ENCODE measurements around the gene PCCA. TPM values are rescaled to one million over a fixed set of nuclear protein-coding genes. Genes with fewer than 3 reads are reported as not detected.

The PCCA gene
- total and polyA plus RNA-seq, 5 donors = 35.6 to 56.2 (median 54.6) TPM

DNA sequence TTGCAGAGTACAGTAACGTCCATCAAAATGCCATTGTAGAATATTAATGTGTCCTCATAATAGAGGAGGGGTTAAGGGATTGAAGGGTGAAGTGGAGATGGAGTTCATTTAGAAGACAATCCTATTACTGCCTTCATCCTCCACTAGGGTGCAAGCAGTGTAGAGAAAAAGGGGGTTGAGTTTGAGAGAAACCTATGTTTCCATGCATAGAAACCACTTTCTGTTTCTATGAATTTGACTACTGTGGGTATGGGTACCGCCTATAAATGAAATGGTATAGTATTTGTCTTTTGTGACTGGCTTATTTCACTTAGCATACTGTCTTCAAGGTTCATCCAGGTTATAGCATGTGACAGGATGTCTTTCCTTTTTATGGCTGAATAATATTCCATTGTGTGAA, 343.7 kb downstream of the PCCA start:
- H3K9me3 ChIP-seq (ENCODE audit: control insufficient read depth, low read length) = no peaks in the 10 kb centered on the region
- intact Hi-C loops (cut with DNase I) = no loop called here
- H3K27ac ChIP-seq (ENCODE audit: low read length) = no peak overlapping the region
- ATAC-seq (no peak), DNase-seq (no peak)
- 98% methylated on average over 2 of the region's 2 CpGs for WGBS
- no peak overlapping the region for H3K4me3 ChIP-seq (ENCODE audit: low read length)
- H3K4me1 ChIP-seq (ENCODE audit: control insufficient read depth, insufficient read depth, low read length) = no peaks in the 10 kb centered on the region
- no peaks in the 10 kb centered on the region for H3K27me3 ChIP-seq (ENCODE audit: control insufficient read depth, insufficient read depth)

- intact Hi-C loops (cut with DNase I) = no loop called here
- ATAC-seq = no peak
Observed at GRCh38 chr13:100433475-100433874, 344.6 kb downstream of the PCCA start.

DNA sequence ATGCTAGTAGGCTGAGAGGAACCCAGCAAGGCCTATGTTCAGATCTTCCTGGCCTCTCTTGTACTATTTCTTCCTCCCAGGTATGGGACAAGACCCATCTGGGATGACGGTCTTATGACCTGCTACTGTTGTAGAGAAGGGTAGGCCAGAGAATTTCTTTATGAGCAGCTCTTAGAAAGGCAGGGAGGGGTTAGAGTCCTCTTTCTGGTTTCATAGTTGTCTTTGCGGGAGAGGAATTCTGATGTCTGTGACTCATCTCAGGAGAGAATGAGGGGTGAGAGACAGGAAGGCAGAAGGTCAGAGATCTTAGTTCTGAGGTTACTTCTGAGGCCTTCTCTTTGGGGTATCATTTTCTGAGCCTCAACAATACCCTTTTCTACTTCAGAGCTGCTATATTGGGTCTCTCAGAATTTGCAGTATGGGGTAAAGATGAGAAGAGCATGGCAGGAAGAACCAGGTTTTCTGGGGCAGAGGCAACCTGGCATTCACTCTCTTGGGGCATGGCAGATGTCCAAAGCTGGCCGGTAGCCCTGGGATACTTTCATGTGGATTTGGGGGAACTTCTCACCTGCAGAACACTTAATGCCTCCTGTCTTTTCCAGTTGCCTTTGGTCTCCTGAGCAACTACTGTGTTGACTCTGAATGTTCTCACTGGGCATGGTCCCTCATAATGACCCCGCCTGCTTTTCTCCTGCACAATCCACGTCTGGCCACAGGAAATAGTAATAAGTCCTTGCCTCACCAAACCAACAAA, 345.3 kb downstream of the PCCA start:
- intact Hi-C loops (cut with DNase I) = no loop called here
- Histone ChIP-seq H3K4me3 (ENCODE audit: low read length) (no peak overlapping the region), H3K9me3 (ENCODE audit: control insufficient read depth, low read length) (no peaks in the 10 kb centered on the region), H3K27ac (ENCODE audit: low read length) (no peak overlapping the region), H3K4me1 (ENCODE audit: control insufficient read depth, insufficient read depth, low read length) (no peaks in the 10 kb centered on the region), H3K27me3 (ENCODE audit: control insufficient read depth, insufficient read depth) (no peaks in the 10 kb centered on the region)
- 88% methylated on average over 5 of the region's 5 CpGs for WGBS
- DNase-seq (no peak), ATAC-seq (no peak)

More at GRCh38 chr13:100433475-100433874, 344.6 kb downstream of the PCCA start:
- no peaks in the 10 kb centered on the region for H3K4me1 ChIP-seq (ENCODE audit: control insufficient read depth, insufficient read depth, low read length)
- H3K27ac ChIP-seq (ENCODE audit: low read length) = no peak overlapping the region
- H3K27me3 ChIP-seq (ENCODE audit: control insufficient read depth, insufficient read depth) = no peaks in the 10 kb centered on the region
- H3K9me3 ChIP-seq (ENCODE audit: control insufficient read depth, low read length) = no peaks in the 10 kb centered on the region
- no peak for DNase-seq
- no peak overlapping the region for H3K4me3 ChIP-seq (ENCODE audit: low read length)

DNA sequence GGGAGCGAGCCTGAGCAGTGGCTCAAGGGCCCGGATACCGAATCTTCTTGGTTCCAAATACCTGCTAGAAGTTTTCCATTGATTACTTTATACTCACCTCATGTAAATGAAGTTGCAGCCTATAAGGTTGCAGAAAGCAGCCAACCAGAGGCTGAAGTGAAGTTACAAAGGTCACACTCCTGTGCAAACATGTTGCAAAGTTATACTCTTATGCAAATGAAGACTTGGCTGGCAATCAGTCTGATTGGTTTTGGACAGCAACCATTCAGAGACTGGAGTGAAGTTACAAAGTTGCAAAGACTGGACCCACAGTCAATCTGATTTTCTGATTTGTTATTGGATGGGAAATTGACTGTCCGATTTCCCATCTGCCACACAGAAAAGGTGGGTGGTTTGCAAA, 347.2 kb downstream of the PCCA start:
- intact Hi-C loops (cut with DNase I) = no loop called here
- H3K27me3 ChIP-seq (ENCODE audit: control insufficient read depth, insufficient read depth) = no peaks in the 10 kb centered on the region
- H3K4me3 ChIP-seq (ENCODE audit: low read length) = no peak overlapping the region
- no peak for ATAC-seq
- no peaks in the 10 kb centered on the region for H3K9me3 ChIP-seq (ENCODE audit: control insufficient read depth, low read length)
- WGBS = 97% methylated on average over 4 of the region's 4 CpGs
- no peaks in the 10 kb centered on the region for H3K4me1 ChIP-seq (ENCODE audit: control insufficient read depth, insufficient read depth, low read length)
- no peak for DNase-seq
- no peak overlapping the region for H3K27ac ChIP-seq (ENCODE audit: low read length)

- Histone ChIP-seq H3K27ac (ENCODE audit: low read length) (no peak overlapping the region), H3K4me3 (ENCODE audit: low read length) (no peak overlapping the region), H3K4me1 (ENCODE audit: control insufficient read depth, insufficient read depth, low read length) (no peaks in the 10 kb centered on the region), H3K9me3 (ENCODE audit: control insufficient read depth, low read length) (no peaks in the 10 kb centered on the region), H3K27me3 (ENCODE audit: control insufficient read depth, insufficient read depth) (no peaks in the 10 kb centered on the region)
- ATAC-seq (no peak), DNase-seq (no peak)
- intact Hi-C loops (cut with DNase I) = no loop called here
- WGBS = 96% methylated on average over 6 of the region's 6 CpGs
Observed at GRCh38 chr13:100438059-100438788, 349.3 kb downstream of the PCCA start.

- no peak for ATAC-seq
Observed at GRCh38 chr13:100439247-100439970, 350.5 kb downstream of the PCCA start.

DNA sequence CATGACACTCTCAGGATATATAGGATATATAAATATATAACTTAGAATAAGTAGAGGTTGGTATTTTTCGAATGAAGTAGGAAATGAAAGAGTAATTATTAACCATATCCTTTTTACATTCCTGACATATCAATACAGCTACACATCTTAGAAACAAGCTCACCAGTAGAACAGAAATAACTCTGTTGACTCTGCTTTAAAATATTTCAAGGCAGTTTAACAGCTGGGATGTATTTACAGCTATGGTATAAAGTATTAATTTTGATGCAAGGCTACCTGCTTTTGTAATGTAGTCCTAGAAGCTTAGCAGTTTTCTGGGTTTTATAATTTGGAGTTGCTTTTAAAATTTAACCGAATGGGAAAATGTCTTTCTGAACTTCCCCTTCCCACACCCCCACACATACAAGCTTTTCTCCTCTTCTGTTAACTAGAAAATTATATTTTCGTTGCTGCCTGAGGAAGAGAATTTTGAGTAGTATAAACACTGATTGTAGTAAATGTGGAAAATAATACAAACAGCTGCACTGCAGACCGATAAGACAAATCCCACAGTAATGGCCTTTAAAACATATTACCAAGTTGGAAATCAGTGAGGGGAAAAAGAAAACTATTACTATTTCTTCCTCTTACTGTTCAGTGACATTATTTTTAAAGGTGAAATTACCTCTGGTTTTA, 352.0 kb downstream of the PCCA start:
- no peaks in the 10 kb centered on the region for H3K9me3 ChIP-seq (ENCODE audit: control insufficient read depth, low read length)
- H3K27me3 ChIP-seq (ENCODE audit: control insufficient read depth, insufficient read depth) = no peaks in the 10 kb centered on the region
- ATAC-seq = no peak
- DNase-seq = no peak
- intact Hi-C loops (cut with DNase I) = no loop called here
- no peak overlapping the region for H3K27ac ChIP-seq (ENCODE audit: low read length)
- no peaks in the 10 kb centered on the region for H3K4me1 ChIP-seq (ENCODE audit: control insufficient read depth, insufficient read depth, low read length)
- WGBS = 37% methylated on average over 4 of the region's 4 CpGs
- no peak overlapping the region for H3K4me3 ChIP-seq (ENCODE audit: low read length)

More at GRCh38 chr13:100439247-100439970, 350.5 kb downstream of the PCCA start:
- Histone ChIP-seq H3K27ac (ENCODE audit: low read length) (no peak overlapping the region), H3K4me3 (ENCODE audit: low read length) (no peak overlapping the region), H3K4me1 (ENCODE audit: control insufficient read depth, insufficient read depth, low read length) (no peaks in the 10 kb centered on the region), H3K9me3 (ENCODE audit: control insufficient read depth, low read length) (no peaks in the 10 kb centered on the region), H3K27me3 (ENCODE audit: control insufficient read depth, insufficient read depth) (no peaks in the 10 kb centered on the region)
- 82% methylated on average over 9 of the region's 9 CpGs for WGBS
- no peak for DNase-seq
- intact Hi-C loops (cut with DNase I) = no loop called here

GRCh38 chr13:100442095-100442832, 353.4 kb downstream of the PCCA start:
- H3K4me3 ChIP-seq (ENCODE audit: low read length) = no peak overlapping the region
- intact Hi-C loops (cut with DNase I) = no loop called here
- H3K27me3 ChIP-seq (ENCODE audit: control insufficient read depth, insufficient read depth) = no peaks in the 10 kb centered on the region
- no peak overlapping the region for H3K27ac ChIP-seq (ENCODE audit: low read length)
- no peaks in the 10 kb centered on the region for H3K4me1 ChIP-seq (ENCODE audit: control insufficient read depth, insufficient read depth, low read length)
- DNase-seq (no peak), ATAC-seq (peak in 1 of 2 donors; percentile 78)
- H3K9me3 ChIP-seq (ENCODE audit: control insufficient read depth, low read length) = no peaks in the 10 kb centered on the region
- WGBS = 88% methylated on average over 9 of the region's 9 CpGs

GRCh38 chr13:100443278-100443997, 354.5 kb downstream of the PCCA start:
- Histone ChIP-seq H3K27me3 (ENCODE audit: control insufficient read depth, insufficient read depth) (no peaks in the 10 kb centered on the region), H3K4me1 (ENCODE audit: control insufficient read depth, insufficient read depth, low read length) (no peaks in the 10 kb centered on the region), H3K9me3 (ENCODE audit: control insufficient read depth, low read length) (no peaks in the 10 kb centered on the region), H3K27ac (ENCODE audit: low read length) (no peak overlapping the region), H3K4me3 (ENCODE audit: low read length) (no peak overlapping the region)
- WGBS = 93% methylated on average over 7 of the region's 7 CpGs
- no peak for DNase-seq
- intact Hi-C loops (cut with DNase I) = no loop called here
- no peak for ATAC-seq

- no peaks in the 10 kb centered on the region for H3K4me1 ChIP-seq (ENCODE audit: control insufficient read depth, insufficient read depth, low read length)
- H3K27ac ChIP-seq (ENCODE audit: low read length) = no peak overlapping the region
- 89% methylated on average over 4 of the region's 4 CpGs for WGBS
- intact Hi-C loops (cut with DNase I) = no loop called here
- ATAC-seq (no peak), DNase-seq (no peak)
- H3K4me3 ChIP-seq (ENCODE audit: low read length) = no peak overlapping the region
- H3K27me3 ChIP-seq (ENCODE audit: control insufficient read depth, insufficient read depth) = no peaks in the 10 kb centered on the region
- no peaks in the 10 kb centered on the region for H3K9me3 ChIP-seq (ENCODE audit: control insufficient read depth, low read length)
Observed at GRCh38 chr13:100443998-100444328, 355.1 kb downstream of the PCCA start.
